GM10266 (cell line): ENCODE data around the gene ACTR1B.
"Not testable (repeated sequence)": the region's sequence is repeated elsewhere in the genome, so short reads cannot be mapped to it uniquely, and the experiment has no call there.

Experiments
- DNase-seq: peaks from one replicate; pipeline ENCODE4 v3.0.0; 2012; ENCODE audit errors: extremely low spot score
- CTCF ChIP-seq: IDR thresholded peaks from 2 replicates; pipeline ENCODE4 v1.5.1; 2012; ENCODE audit warnings: mild to moderate bottlenecking, low read depth; ENCODE audit not compliant: control insufficient read depth, insufficient read depth; ENCODE audit errors: missing control alignments

ACTR1B gene

GRCh38 chr2:97699765-97700444 lies 36.1 kb upstream of the ACTR1B start:
- peak; percentile 60 for DNase-seq
- TF ChIP-seq CTCF = peak; percentile 73

- peak; percentile 1 for DNase-seq
- no peak for TF ChIP-seq CTCF
These were observed 34.7 kb upstream of the ACTR1B start for GRCh38 chr2:97698530-97698929.

- peak; percentile 80 for DNase-seq
- TF ChIP-seq CTCF = peak; percentile 91
These were observed 33.7 kb upstream of the ACTR1B start for GRCh38 chr2:97697252-97698235.

GRCh38 chr2:97695744-97696143 lies 31.9 kb upstream of the ACTR1B start:
- TF ChIP-seq CTCF = no peak
- peak; percentile 2 for DNase-seq

- DNase-seq = no peak
- no peak for TF ChIP-seq CTCF
These were observed 29.6 kb upstream of the ACTR1B start for GRCh38 chr2:97693476-97693875.

GRCh38 chr2:97691166-97691565 lies 27.3 kb upstream of the ACTR1B start:
- TF ChIP-seq CTCF = no peak
- DNase-seq = peak; percentile 1

- DNase-seq = no peak
- TF ChIP-seq CTCF = no peak
These were observed 24.4 kb upstream of the ACTR1B start for GRCh38 chr2:97688062-97688827.

- DNase-seq = not testable (repeated sequence)
These were observed 23.4 kb upstream of the ACTR1B start for GRCh38 chr2:97687235-97687634.
